SKM-1 treated with dmso at 0.1 percent for 144 hours (cell line): ENCODE data around the gene ASTN2.

Source experiments
- DNase-seq: peaks from one replicate; lab custom pipeline; 2025; ENCODE audit not compliant: unreplicated experiment; lab: John Stamatoyannopoulos, UW

Gene ASTN2

DNA sequence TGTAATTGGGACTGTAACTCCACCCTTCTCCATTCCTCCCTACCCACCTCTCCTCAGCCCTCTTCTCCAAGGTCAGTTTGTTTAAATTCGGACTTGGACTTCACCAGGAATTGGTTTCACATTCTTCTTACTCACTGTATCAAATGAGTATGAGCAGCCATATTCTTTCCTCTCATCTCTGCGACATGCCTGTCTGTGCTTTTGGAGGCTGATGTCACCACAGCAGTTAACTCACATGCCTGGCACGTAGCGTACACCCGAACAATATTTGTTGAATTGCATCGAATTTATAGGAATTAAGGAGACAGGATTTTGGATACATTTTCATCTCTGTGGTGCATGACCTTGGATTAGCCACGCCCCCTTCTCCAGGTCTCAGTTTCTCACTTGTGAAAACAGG is 291.1 kb downstream of the ASTN2 start:
- DNase-seq: no peak

DNA sequence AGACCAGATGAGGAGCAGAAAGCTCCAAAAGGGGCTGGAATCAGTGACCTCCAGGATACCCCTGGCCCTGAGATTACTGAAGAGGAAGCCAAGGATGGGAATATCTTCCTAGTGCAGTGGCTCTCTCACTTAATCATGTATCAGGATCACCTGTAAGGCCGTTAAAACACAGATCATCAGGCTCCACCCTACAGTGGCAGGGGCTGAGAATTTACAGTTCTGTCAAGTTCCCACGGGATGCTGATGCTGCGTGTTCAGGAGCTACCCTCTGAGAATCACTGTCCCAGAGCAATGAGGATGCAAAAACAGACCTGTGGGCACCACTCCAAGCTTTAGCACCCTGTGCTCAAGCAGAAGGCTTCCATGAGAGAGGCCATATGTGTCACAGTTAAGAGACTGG is 291.9 kb downstream of the ASTN2 start:
- DNase-seq: no peak

DNA sequence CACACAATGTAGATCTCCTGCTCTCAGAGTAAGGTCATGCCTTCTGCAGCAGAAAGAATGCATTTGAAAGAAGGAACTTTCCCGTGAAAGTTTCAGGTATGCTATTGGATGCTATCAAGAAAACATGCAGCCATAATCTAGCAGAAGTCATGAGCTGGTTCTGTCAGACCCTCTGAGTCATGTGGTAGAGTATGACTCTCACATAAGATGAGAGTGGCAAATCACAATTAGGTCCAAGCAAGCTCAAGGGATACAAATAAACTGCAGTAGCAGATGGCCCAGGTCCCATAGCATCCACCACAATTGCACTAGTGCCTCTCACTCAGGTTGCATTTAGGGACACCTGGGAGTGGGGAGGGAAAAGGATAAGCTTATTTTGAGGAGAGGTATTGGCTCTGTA is 292.8 kb downstream of the ASTN2 start:
- no peak for DNase-seq

DNA sequence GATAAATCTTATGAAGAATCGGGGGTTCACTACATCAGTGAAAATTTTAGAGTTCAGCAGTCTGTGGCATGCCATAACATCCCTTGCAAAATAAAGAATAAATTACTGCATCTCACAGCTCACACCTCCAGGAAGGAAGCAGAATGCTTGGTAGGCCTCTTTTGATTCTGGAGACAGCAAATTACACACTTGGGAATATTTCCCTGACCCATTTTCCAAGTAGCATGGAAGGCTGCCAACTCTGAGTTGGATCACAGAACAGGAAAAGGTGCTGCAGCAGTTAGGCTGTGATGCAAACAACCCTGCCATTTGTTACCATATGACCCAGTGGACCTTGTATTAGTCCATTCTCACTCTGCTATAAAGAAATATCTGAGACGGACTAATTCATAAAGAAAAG is 293.5 kb downstream of the ASTN2 start:
- DNase-seq: no peak

DNA sequence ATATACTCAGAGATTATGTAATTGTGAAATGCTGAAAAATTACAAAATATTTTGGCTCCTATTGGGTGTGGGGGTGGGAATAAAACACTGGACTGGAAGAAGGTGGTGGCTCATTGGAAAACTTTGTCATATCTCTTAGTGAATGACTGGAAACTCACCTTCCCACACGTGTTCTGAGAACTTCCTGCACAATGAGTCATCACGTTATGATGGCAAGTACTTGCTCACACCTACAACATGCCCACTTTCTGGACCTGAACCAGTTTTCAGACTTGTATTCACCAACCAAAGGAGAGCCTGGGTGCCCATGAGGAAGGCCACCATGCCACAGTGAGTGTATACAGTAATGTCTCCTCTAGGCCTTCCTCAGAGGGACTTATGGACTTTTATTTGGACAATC is 294.8 kb downstream of the ASTN2 start:
- no peak for DNase-seq

DNA sequence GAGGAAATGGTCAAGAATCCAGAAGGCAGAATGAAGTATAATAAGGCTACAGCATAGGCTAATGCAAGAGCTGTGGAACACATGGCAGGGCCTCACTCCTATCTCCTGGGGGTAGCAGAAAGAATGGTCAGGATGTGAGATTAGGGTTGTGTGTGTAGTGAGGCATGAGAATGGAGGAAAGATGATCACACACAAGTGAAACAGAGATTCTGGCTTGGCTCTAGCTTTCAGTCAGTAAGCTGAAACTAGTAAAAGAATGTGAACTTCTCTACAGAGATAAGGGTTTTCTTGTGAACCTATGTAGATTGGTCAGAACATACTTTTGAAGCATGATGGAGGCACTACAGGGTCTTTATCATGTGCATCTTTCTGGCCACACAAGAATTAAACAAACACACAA is 298.8 kb downstream of the ASTN2 start:
- DNase-seq: no peak

DNA sequence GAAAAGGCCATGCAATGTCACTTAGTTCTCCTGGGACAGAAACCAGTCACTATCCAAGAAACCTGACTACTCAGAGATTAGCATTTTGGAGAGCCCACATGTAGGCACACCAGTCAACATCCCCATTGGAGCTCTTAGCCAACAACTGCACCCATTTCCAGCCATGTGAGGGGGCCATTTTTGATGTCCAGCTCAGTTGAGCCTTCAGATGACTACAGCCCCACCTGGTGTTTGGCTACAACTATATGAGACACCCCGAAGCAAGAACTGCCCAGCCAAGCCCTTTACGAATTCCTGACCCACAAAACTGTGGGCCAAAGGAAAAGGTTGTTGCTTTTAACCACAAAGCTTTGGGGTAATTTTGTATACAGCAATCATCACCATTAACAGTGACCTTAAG is 300.1 kb downstream of the ASTN2 start:
- no peak for DNase-seq

DNA sequence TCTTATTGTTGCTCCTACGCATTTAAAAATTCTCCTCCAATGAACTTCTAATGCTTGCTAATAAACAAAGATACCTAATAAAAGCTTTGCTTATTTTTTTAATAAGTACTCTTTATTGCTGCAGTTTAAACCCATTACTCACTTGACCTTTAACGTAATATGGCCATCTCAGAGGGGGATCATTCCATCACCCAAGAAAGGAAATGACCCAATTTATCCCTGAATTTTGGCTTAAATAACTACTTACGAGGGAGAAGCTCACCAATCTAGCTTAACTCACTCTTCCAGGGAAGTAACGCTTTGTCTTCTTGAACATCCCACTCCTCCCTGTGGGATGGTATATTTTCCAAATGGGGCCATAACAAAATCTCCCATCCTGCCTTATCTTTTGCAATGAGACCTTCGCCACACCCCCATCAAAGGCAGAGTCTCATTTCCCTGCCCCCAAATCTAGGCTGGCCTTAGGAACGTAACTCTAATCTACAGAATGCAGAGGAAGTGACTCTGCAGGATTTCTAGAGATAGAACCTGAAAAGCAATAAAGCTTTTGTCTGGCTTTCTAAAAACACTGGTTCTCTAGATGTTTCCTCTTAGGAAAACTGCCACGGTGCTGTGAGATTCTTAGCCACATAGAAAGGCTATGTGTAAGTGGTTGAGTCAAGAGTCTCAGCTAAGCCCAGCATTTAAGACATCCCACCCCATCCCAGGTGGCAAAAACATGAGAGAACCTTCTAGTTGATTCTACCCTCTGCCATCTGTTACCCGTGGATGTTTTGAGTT is 310.0 kb downstream of the ASTN2 start:
- no peak for DNase-seq

DNA sequence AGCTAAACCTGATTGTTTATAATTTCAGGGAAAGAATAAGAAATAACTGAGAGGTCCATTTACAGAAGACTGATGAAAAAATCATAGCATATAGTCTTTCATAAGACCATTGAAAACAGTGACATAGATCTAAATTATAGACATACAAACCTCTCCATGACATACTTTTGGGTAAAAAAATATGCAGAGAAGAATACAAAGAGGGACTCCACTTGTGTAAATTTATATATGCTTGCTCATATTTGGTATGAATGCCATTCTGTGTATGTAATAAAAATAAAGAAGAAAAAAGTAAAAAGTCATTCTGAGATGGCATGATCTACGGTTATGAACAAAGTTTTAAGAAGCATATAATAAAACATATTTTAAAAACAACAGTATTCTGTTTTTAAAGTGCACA is 310.7 kb downstream of the ASTN2 start:
- no peak for DNase-seq

DNA sequence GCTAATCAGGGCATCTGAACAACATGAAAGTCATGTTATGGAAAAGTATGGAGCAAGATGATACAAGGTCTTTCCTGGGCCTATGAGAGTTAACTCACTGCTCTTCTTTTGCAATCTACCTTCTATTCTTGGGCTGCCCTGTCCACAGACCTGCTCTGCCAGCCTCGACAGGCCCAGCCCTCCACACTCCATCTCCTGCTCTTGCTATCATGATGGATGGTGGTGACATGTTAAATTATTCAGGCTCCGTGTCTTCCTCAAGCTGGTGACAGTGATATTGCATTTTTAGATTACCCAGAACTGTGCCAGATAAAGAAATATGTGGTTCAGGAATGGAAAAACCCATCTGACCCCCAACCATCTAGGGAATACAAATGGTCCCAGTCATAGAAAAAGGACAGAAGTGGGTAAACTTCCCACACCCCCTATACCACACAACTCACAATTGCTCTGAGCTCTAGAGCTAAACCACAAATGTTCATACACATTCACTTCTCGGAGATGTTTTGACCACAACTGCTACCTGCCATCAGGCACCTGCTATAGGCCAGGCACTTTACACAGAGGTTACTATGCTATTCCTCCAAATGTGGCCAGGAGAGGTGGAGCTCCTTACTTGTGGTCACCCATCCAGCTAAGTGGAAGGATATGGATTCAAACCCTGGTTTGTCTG is 311.3 kb downstream of the ASTN2 start:
- no peak for DNase-seq

DNA sequence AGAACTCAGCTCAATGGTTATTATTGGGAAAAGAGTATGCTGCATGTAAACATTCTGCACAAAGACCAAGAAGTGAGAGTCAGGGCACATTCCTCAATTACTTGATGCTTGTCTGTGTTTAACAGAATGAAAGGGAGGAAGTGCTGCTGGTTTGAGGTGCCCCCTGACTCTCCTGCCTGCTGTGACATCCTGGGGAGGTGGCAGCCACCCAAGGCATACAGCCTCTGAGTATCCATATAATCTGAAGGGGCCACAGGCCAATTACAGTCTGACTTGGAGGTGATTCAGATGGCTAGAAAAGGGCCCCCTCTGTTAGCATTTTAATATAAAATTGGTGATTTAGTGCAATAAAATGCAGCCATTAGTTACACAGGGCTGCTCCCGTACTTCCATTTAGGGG is 313.8 kb downstream of the ASTN2 start:
- no peak for DNase-seq

DNA sequence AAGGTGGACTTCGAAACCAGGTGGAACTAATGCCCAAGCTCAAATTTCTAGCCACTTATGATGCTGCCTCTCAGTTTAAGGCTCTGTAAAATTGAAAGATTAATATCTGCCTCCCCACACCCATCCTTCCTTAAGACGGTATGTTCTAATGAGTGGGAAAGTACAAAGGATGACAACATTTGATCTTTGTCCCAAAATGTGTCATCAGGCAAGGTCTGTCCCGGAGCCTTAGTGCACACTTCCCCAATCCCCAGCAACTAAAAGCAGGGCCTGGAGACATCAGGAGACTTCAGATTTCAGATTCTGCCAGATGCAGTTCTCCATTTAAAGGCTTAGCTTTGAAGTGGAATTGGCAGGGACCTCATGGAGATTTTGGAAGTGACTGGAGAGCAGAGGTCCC is 316.5 kb downstream of the ASTN2 start:
- DNase-seq: no peak

DNA sequence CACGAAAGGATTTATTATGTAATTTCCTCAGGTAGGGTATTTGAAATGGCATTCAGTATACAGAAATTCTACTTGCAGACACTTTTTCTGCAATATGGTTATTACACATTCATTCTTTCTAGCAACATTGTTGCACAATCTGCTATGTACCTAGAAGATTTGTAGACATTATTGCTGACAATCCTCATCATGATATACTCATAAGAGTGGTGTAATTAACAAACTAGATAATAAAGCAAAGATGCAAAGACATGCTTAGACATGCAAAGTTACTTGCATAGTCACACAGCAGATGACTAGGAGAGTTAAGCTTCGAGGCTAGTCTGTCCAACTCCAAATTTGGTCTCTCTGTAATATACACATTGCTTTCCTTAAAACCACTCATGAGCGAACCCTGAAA is 317.1 kb downstream of the ASTN2 start:
- no peak for DNase-seq

DNA sequence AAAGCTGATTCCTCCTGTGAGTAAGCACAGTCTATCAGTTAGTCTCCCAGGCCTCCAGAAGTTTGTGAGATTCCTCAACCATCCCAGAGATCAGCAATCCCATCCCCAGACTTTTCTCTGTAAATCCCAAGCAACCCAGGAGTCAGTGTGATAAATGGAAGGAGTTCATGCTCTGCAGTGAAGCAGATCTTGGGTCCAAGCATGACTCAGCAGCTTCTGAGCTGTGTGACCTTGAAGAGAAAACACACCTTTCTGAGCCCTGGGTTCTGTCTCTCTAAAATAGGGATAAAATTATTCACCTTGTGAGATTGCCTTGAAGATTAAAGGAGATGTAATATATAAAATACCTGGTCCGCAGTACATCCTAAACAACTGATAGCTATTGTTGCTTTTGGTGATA is 318.7 kb downstream of the ASTN2 start:
- DNase-seq: no peak

DNA sequence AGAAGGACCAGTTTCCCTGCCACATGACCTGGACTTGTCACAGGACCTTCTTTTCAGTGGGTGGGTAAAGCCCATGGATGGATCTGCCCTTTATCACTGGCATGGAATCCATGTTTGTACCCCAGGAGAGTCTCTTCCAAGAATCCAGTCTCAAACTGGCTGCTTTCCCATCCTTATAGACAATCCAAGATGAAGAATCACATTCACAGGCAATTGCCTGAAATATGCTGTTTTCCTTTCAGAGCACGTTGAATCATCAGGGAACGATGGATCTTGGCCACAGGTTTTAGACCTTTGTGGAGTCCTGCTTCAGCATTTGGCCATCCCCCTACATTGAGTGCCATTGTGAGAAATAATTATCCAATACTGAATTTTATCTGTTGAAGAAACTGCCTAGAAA is 319.8 kb downstream of the ASTN2 start:
- DNase-seq: no peak

DNA sequence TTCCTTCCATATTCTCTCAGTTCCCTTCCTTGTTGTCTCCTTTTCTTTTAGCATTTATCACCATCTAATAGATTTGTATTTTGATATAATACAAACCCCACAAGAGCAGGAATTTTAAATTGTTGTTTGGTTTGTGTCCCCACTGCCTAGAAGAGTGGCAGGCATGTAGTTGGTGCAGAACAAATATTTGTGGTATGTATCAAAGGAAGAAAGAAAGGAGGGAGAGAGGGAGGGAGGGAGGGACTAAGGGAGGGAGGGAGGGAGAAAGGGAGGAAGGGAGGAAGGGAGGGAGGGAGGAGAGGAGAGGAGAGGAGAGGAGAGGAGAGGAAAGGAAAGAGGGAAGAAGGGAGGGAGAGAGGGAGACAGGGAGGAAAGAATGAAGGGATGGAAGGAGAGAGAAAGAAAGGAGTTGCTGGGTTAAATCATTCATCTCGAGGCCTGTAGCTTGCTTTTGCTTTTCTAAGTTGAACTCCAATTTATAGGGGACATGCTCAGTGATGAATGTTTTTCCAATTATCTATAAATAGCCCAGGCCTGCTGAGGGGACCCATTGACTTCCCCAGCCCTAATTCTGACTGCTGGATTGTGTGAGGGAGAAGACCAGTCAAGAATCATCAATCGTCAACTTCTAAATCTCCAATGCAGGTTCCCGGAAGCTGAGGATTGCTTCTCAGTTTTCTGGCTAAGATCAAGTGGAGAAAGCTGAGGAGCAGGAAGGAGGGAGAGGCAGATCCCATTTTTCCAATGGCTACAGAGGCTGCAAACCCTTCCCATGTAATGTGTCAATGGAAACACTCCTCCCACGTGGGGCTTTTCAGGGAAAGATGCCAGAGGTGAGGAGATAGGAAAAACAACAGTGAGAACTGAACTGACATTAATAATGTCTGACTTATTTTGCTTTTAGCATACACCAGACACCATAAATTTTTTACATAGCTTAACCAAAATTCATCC is 320.7 kb downstream of the ASTN2 start:
- DNase-seq: no peak

DNA sequence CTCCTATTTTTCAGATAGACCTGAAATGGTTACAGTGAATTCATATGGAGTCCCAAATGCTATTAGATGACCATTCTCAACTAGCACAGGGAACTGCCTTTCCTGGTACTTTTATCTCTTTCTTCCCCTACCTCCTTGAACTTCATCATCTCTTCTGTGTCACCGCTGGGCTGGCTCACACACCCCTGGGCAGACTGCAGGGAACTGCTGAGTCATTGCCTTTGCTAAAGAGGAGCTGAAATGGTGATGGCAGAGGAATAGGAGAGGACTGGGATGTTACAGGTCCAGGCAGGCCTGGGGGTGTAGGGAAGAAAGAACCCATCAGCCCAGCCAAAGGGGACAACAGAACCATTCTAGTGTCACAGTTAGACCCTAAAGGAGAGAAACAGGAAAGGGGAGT is 322.3 kb downstream of the ASTN2 start:
- no peak for DNase-seq

DNA sequence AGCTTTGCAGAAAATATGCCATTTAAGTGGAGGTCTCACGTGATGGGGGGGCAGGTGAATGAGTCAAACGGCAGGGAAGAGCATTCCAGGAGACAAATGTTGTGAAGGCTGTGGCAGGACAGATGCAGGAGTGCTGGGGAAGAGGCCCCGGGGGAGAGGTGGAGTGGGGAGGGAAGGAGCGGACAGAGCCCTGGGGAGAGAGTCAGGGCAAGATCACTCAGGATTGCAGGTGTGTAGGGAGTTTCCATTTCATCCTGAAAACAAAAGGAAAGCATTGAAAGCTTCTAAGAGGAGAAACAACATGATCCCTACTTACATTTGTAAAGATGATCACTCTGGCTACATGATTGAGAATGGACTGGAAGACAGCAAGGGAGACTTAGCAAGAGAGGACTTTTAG is 323.3 kb downstream of the ASTN2 start:
- DNase-seq: no peak

DNA sequence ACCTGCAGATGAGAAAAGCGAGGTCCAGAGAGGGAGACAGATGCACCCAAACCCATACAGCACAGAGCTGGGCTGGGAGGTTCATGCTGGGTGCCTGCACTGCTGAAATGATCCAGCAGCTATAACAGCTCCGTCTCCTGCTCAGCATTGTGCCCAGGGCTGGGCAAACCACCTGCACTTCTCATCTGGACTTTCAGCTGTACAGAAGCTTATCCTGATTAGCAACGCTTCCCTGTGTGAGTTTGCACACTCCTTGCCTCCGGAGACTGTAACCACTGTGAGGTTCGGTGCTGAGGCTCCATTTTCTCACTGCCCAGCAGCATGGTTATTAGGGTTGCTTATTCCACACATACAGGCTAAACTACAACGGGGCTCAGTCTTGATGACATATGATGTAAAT is 326.1 kb downstream of the ASTN2 start:
- DNase-seq: no peak

DNA sequence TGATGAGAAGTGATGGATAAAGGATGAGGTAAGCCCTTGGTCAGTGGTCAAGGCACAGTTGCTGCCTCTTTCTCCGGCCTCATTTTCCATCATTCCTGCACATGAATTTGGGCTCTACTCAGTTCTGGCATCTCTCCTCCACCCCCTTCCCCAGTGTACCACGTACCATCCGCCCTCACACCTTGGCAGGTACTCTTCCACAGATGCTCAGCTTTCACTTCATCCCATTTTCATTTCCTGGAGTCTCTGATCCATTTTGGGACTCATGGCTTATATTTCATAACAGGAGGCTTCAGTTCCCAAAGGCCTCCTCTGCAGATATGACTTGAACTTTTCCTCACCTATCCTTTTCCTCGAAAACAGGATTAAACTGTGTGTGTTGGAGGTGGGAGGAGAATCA is 326.7 kb downstream of the ASTN2 start:
- no peak for DNase-seq

DNA sequence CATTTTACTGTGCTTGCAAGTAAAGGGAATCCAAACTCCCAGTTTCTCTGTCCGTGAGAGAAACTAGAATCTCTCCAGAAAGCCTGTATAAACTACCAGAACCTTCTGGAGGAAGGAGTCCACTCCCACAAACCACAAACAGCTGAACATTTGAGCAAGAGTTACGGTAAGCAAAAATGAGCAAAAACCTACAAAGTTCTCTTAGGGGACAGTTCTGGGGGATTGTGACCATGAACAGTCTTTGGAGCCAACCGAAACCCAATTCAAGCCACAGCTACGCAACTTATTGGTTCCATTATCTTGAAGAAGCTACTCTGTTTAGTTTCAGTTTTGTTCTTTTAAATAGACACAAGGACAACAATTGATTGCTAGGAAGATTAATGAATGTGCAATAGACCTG is 330.6 kb downstream of the ASTN2 start:
- no peak for DNase-seq

DNA sequence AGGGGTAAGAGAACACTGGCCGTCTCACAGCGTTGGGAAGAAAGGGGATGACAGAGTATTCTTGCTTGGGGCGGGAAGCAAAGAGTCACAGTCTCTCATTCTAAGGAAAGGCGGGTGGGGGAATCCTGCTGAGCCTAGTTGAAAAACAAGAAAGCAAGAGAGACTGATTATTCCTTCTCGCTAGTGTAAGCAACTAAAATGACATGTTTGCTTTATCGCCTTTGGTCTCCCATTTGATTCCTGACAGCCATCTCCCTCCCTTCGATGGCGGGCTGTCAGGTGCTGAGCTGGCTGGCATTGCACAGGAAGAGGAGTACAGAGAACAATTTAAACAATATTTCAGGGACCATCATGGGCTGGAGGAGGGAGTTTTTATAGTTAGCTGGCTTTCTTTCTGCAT is 331.3 kb downstream of the ASTN2 start:
- no peak for DNase-seq
